ENCODE results near the gene ASB16. TPM values are rescaled to one million over a fixed set of nuclear protein-coding genes. Genes with fewer than 3 reads are reported as not detected.
"Not testable (repeated sequence)": the region's sequence is repeated elsewhere in the genome, so short reads cannot be mapped to it uniquely, and the experiment has no call there.

Gene ASB16
- total and polyA plus RNA-seq, 2 donors (not counting 1 experiment from before 2014, with no cell fraction given): 0.17 TPM; not detected in 1

DNA sequence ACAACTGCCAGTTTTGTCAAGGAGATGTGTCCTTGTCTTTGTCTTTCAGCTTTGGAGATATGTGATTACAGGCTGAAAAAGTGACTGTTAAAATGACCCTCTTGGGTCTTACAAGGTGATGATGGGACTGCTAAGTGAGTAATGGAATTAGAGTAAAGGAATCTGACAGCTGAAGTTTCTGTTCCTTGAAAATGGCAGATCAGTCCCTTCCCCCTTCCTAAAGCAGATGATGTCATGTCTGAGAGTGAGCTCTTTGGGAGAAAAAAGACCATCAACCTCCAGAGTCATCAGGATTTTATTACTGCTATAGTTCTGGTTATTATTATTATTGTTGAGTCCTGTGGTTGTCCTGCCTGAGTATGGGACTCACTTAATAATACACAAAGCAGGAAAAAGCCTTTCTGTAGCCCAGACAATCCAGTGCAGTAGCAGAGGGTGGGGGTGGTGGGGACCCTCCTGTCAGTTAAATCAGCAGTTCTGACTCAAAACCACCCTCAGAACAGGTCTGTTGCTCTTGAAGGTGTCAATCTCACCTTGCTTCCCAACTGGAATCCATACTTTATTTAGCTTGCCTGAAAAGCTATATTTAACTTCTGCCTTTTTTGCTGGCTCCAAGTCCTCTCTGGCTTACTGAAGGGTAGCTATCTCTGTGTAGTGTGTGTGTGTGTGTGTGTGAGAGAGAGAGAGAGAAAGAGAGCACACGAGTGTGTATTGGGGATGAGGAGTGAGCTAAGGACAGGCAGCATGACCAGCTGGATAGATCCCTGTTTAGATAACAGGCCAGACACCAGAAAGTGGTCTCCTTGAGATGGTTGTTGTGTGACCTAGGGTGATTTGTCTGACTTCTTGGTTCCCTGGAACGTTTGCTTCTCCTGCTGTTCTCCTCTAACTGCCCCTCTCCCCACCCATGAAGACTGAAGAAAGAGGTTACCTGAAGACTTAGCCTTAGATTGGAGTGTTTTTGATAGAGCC lies 23.8 kb upstream of the ASB16 start:
- peaks cover 4% of the 10 kb centered on the region for H3K4me1 ChIP-seq (ENCODE audit: control insufficient read depth, extremely low read depth, insufficient read depth, low read length)
- no peaks in the 10 kb centered on the region for H3K9me3 ChIP-seq (ENCODE audit: control insufficient read depth, insufficient read depth, low read depth, low read length)
- no peak overlapping the region for H3K4me3 ChIP-seq (replicated peaks in 1 of 4; ENCODE audit: control extremely low read depth in 1 of 4, insufficient read depth in 1 of 4, low read depth in 3 of 4, low read length in 4 of 4)
- H4K20me1 ChIP-seq (ENCODE audit: control insufficient read depth, extremely low read depth, insufficient read depth, low read length): no peaks in the 10 kb centered on the region
- TF ChIP-seq EZH2 (IDR thresholded peaks at IDR 0.05; ENCODE audit: low read length, missing control alignments): no peak
- TF ChIP-seq CTCF (conservative IDR thresholded peaks at IDR 0.05 in 1 of 2, IDR thresholded peaks at IDR 0.05 in 1 of 2; ENCODE audit: low read depth in 1 of 2, low read length in 2 of 2): no peak
- DNase-seq (ENCODE audit: low read depth in 2 of 2): no peak
- H3K27ac ChIP-seq (ENCODE audit: insufficient read depth, low read length): no peak overlapping the region
- H3K27me3 ChIP-seq (ENCODE audit: control insufficient read depth, insufficient read depth, low read length): no peaks in the 10 kb centered on the region
- H3K4me2 ChIP-seq (ENCODE audit: extremely low read depth, insufficient read depth, low read length): no peak overlapping the region
- peaks cover 10% of the 10 kb centered on the region for H3K36me3 ChIP-seq (ENCODE audit: control insufficient read depth, insufficient read depth, low read length)
- H3K9ac ChIP-seq (ENCODE audit: insufficient read depth, low read length): no peak overlapping the region
- no peak overlapping the region for H2AFZ ChIP-seq (ENCODE audit: low read length)
- H3K79me2 ChIP-seq (ENCODE audit: control insufficient read depth, insufficient read depth, low read length): peaks cover 5% of the 10 kb centered on the region

- Histone ChIP-seq H3K27ac (ENCODE audit: insufficient read depth, low read length) (no peak overlapping the region), H3K4me1 (ENCODE audit: control insufficient read depth, extremely low read depth, insufficient read depth, low read length) (peaks cover under 1% of the 10 kb centered on the region), H3K9me3 (ENCODE audit: control insufficient read depth, insufficient read depth, low read depth, low read length) (no peaks in the 10 kb centered on the region), H3K36me3 (ENCODE audit: control insufficient read depth, insufficient read depth, low read length) (peaks cover 10% of the 10 kb centered on the region), H3K4me2 (ENCODE audit: extremely low read depth, insufficient read depth, low read length) (no peak overlapping the region), H2AFZ (ENCODE audit: low read length) (no peak overlapping the region), H3K9ac (ENCODE audit: insufficient read depth, low read length) (no peak overlapping the region), H3K4me3 (replicated peaks in 1 of 4; ENCODE audit: control extremely low read depth in 1 of 4, insufficient read depth in 1 of 4, low read depth in 3 of 4, low read length in 4 of 4) (no peak overlapping the region), H3K27me3 (ENCODE audit: control insufficient read depth, insufficient read depth, low read length) (no peaks in the 10 kb centered on the region), H3K79me2 (ENCODE audit: control insufficient read depth, insufficient read depth, low read length) (peaks cover 4% of the 10 kb centered on the region), H4K20me1 (ENCODE audit: control insufficient read depth, extremely low read depth, insufficient read depth, low read length) (no peaks in the 10 kb centered on the region)
- DNase-seq (ENCODE audit: low read depth in 2 of 2): no peak
- TF ChIP-seq CTCF (conservative IDR thresholded peaks at IDR 0.05 in 1 of 2, IDR thresholded peaks at IDR 0.05 in 1 of 2; ENCODE audit: low read depth in 1 of 2, low read length in 2 of 2) (no peak), EZH2 (IDR thresholded peaks at IDR 0.05; ENCODE audit: low read length, missing control alignments) (no peak)
These were observed 22.7 kb upstream of the ASB16 start for GRCh38 chr17:44147812-44148211.

- DNase-seq (ENCODE audit: low read depth in 2 of 2); H3K79me2 ChIP-seq (ENCODE audit: control insufficient read depth, insufficient read depth, low read length); H3K27ac ChIP-seq (ENCODE audit: insufficient read depth, low read length); H3K27me3 ChIP-seq (ENCODE audit: control insufficient read depth, insufficient read depth, low read length); H4K20me1 ChIP-seq (ENCODE audit: control insufficient read depth, extremely low read depth, insufficient read depth, low read length); H3K4me1 ChIP-seq (ENCODE audit: control insufficient read depth, extremely low read depth, insufficient read depth, low read length); H3K9me3 ChIP-seq (ENCODE audit: control insufficient read depth, insufficient read depth, low read depth, low read length); H3K4me3 ChIP-seq (replicated peaks in 1 of 4; ENCODE audit: control extremely low read depth in 1 of 4, insufficient read depth in 1 of 4, low read depth in 3 of 4, low read length in 4 of 4); H3K4me2 ChIP-seq (ENCODE audit: extremely low read depth, insufficient read depth, low read length); H2AFZ ChIP-seq (ENCODE audit: low read length); H3K9ac ChIP-seq (ENCODE audit: insufficient read depth, low read length): not testable (repeated sequence)
- peaks cover 10% of the 10 kb centered on the region for H3K36me3 ChIP-seq (ENCODE audit: control insufficient read depth, insufficient read depth, low read length)
These were observed 21.4 kb upstream of the ASB16 start for GRCh38 chr17:44149066-44149465.
